Sigmoid colon (tissue), 3 donors: Measurements from ENCODE around the gene BTBD7.

Source experiments
- CTCF ChIP-seq, 4 experiments: fragments of 450-650 bp in 3 of 4; fragments of 200-600 bp in 1 of 4; IDR thresholded peaks; one replicate each; pipeline ENCODE4 v1.5.1; 2016 to 2019; ENCODE audit warnings: antibody characterized with exemption in 4 of 4, mild to moderate bottlenecking in 3 of 4, moderate library complexity in 2 of 4
- POLR2A ChIP-seq, 2 donors: fragments of 450-650 bp; IDR thresholded peaks; one replicate each; pipeline ENCODE4 v1.6.1; 2016; ENCODE audit warnings: antibody characterized with exemption in 2 of 2, mild to moderate bottlenecking in 2 of 2, moderate library complexity in 2 of 2

DNA sequence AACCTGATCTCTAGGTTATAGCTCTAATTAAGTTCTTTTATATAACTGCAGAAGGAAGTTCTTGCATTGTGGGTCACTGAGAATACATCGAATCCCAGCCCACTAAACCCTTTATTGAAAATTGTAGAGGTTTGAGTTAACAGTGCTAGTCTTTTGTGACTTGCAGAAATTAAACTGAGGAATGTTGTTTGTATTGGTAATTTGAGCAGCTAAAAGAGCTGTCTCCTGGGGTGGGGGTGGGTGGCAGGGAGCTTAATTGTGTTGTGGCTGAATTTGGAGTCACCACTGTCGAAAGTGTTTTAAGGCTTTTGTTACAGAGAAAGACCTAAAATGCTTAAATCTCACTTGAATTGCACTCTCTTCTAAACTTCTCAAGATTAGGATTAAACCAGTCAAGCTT, 11.0 kb upstream of the BTBD7 start:
- TF ChIP-seq CTCF (IDR thresholded peaks at IDR 0.05) (no peak), POLR2A (IDR thresholded peaks at IDR 0.05) (no peak)
